Stomach (tissue), 9 donors: ENCODE data around the gene ANK2. TPM values are rescaled to one million over a fixed set of nuclear protein-coding genes. Genes with fewer than 3 reads are reported as not detected.

Experiments
- DNase-seq, 2 donors: peaks; one replicate each; pipeline versions ENCODE4 v3.0.0 to v3.0.0-alpha.2; 2013 to 2019
- H3K27ac ChIP-seq, 5 donors: fragments of 200-600 bp in 4 of 5; sonication (generic) in 4 of 5; one replicate each; pipeline ENCODE4 v1.5.1; 2013 to 2019; ENCODE audit warnings: mild to moderate bottlenecking in 1 of 5, moderate library complexity in 1 of 5
- H3K27me3 ChIP-seq, 3 donors: fragments of 200-600 bp; sonication (generic); one replicate each; pipeline ENCODE4 v1.5.1; 2017 to 2019; ENCODE audit warnings: mixed run types in 1 of 3
- H3K36me3 ChIP-seq, 4 donors: fragments of 200-600 bp; sonication (generic); 1 replicate in 3 of 4; 2 replicates in 1 of 4; pipeline ENCODE4 v1.5.1; 2016 to 2019
- H3K4me1 ChIP-seq, 4 donors: fragments of 200-600 bp; sonication (generic); one replicate each; pipeline ENCODE4 v1.5.1; 2016 to 2019
- H3K4me3 ChIP-seq, 4 donors: fragments of 200-600 bp; sonication (generic) in 3 of 4; one replicate each; pipeline ENCODE4 v1.5.1; 2016 to 2019; ENCODE audit warnings: mild to moderate bottlenecking in 1 of 4
- H3K9me3 ChIP-seq, 4 donors: fragments of 200-600 bp; sonication (generic); one replicate each; pipeline ENCODE4 v1.5.1; 2016 to 2019
- CTCF ChIP-seq, 7 experiments: fragments of 450-650 bp in 4 of 7; fragments of 200-600 bp in 3 of 7; sonication (generic) in 3 of 7; IDR thresholded peaks; one replicate each; pipeline ENCODE4 v1.5.1; 2016 to 2019; ENCODE audit warnings: antibody characterized with exemption in 7 of 7, control low read depth in 2 of 7, mild to moderate bottlenecking in 1 of 7
- EP300 ChIP-seq: sonication (generic); formaldehyde crosslinking; IDR thresholded peaks from one replicate; pipeline ENCODE4 v1.6.1; 2017; ENCODE audit warnings: antibody characterized with exemption
- POLR2A ChIP-seq, 4 donors: fragments of 450-650 bp; IDR thresholded peaks; one replicate each; pipeline ENCODE4 v1.6.1; 2016; ENCODE audit warnings: antibody characterized with exemption in 4 of 4, control low read depth in 2 of 4, mild to moderate bottlenecking in 1 of 4, moderate library complexity in 1 of 4
- POLR2AphosphoS5 ChIP-seq, 3 donors: sonication (generic); formaldehyde crosslinking; IDR thresholded peaks; one replicate each; pipeline ENCODE4 v1.6.1; 2016; ENCODE audit warnings: antibody characterized with exemption in 3 of 3
- WGBS, 5 donors: extraction: QIAGEN DNeasy Blood & Tissue Kit in 3 of 5; methylation state at CpG; one replicate each; pipeline versions ENCODE4 v1.1.5 to v1.1.7; 2013 to 2018; 5-methylcytosine and 5-hydroxymethylcytosine counted together
- intact Hi-C: fragments of 100-400 bp; cut with DNase I; formaldehyde crosslinking; loops from one replicate; pipeline ENCODE4 v1.15.1; 2023; ENCODE audit warnings: low total_unique reads
- polyA plus RNA-seq, 3 donors: library from polyadenylated mRNA; stranded (reverse); fragments of 200-250 nt; gene quantifications; one replicate each; pipeline ENCODE4 v1.2.3, GENCODE V29; 2013
- total RNA-seq, 5 donors: library from RNA; depleted of rRNA; stranded (reverse); fragments of >200 nt; gene quantifications; one replicate each; pipeline versions ENCODE4 v1.1.0 to v1.2.3, GENCODE V29; 2014 to 2016
- donor health status: healthy with polysubstance abuse.
- donor health status: Bipolar disorder and iron deficiency.
- donor health status: healthy.

Gene ANK2
- total and polyA plus RNA-seq, 8 donors, result 1.9 to 123 (median 13.8) TPM

GRCh38 chr4:113312529-113312928 is 263.1 kb downstream of the ANK2 start:
- Histone ChIP-seq H3K9me3 (no peaks in the 10 kb centered on the region), H3K4me3 (no peak overlapping the region), H3K36me3 (no peaks in the 10 kb centered on the region), H3K27me3 (no peaks in the 10 kb centered on the region), H3K4me1 (no peaks in the 10 kb centered on the region), H3K27ac (no peak overlapping the region)
- TF ChIP-seq POLR2AphosphoS5 (IDR thresholded peaks at IDR 0.05), result no peak
- TF ChIP-seq EP300, result no peak
- no peak for TF ChIP-seq CTCF (IDR thresholded peaks at IDR 0.05)
- no peak for TF ChIP-seq POLR2A (IDR thresholded peaks at IDR 0.05)
- WGBS, 5 donors, result 64 to 76% (median 68%) methylated on average over 3 of the region's 3 CpGs
- intact Hi-C loops, result no loop called here
- DNase-seq, result no peak

GRCh38 chr4:113314426-113314825 is 265.0 kb downstream of the ANK2 start:
- DNase-seq, result no peak
- Histone ChIP-seq H3K9me3 (no peaks in the 10 kb centered on the region), H3K4me1 (no peaks in the 10 kb centered on the region), H3K36me3 (no peaks in the 10 kb centered on the region), H3K4me3 (no peak overlapping the region), H3K27me3 (no peaks in the 10 kb centered on the region), H3K27ac (no peak overlapping the region)
- TF ChIP-seq CTCF (IDR thresholded peaks at IDR 0.05) (no peak), EP300 (no peak), POLR2AphosphoS5 (IDR thresholded peaks at IDR 0.05) (no peak), POLR2A (IDR thresholded peaks at IDR 0.05) (no peak)
- WGBS, 5 donors, result 85 to 95% (median 91%) methylated on average over 3 of the region's 3 CpGs
- intact Hi-C loops, result no loop called here

- Histone ChIP-seq H3K4me3 (no peak overlapping the region), H3K27me3 (no peaks in the 10 kb centered on the region), H3K27ac (peak overlapping the region in 1 of 5 donors; percentile 20), H3K36me3 (peaks cover 0 to 9% (median 0%) of the 10 kb centered on the region in 4 donors), H3K4me1 (no peaks in the 10 kb centered on the region), H3K9me3 (no peaks in the 10 kb centered on the region)
- WGBS, 5 donors, result 50 to 67% (median 63%) methylated on average over 4 of the region's 4 CpGs
- intact Hi-C loops, result no loop called here
- TF ChIP-seq CTCF (IDR thresholded peaks at IDR 0.05) (no peak), EP300 (no peak), POLR2AphosphoS5 (IDR thresholded peaks at IDR 0.05) (no peak), POLR2A (IDR thresholded peaks at IDR 0.05) (no peak)
- DNase-seq, result peak in 1 of 2 donors; percentile 56
Measured at GRCh38 chr4:113316879-113317278, 267.4 kb downstream of the ANK2 start.

- DNase-seq, result no peak
Measured at GRCh38 chr4:113317523-113317922, 268.1 kb downstream of the ANK2 start.

More at GRCh38 chr4:113317523-113317922, 268.1 kb downstream of the ANK2 start:
- intact Hi-C loops, result no loop called here
- peak overlapping the region in 1 of 5 donors; percentile 20 for H3K27ac ChIP-seq
- TF ChIP-seq POLR2A (IDR thresholded peaks at IDR 0.05) (no peak), POLR2AphosphoS5 (IDR thresholded peaks at IDR 0.05) (no peak), EP300 (no peak), CTCF (IDR thresholded peaks at IDR 0.05) (no peak)
- 75 to 87% (median 82%) methylated on average over 5 of the region's 5 CpGs for WGBS, 5 donors
- peaks cover 0 to 9% (median 0%) of the 10 kb centered on the region in 4 donors for H3K36me3 ChIP-seq
- H3K9me3 ChIP-seq, result no peaks in the 10 kb centered on the region
- no peak overlapping the region for H3K4me3 ChIP-seq
- H3K4me1 ChIP-seq, result no peaks in the 10 kb centered on the region
- H3K27me3 ChIP-seq, result no peaks in the 10 kb centered on the region
